Hepatocyte (in vitro differentiated cells): ENCODE measurements around the gene PDLIM5. TPM values are rescaled to one million over a fixed set of nuclear protein-coding genes. Genes with fewer than 3 reads are reported as not detected.
A peak's percentile ranks its signal among the peaks of the same experiment; 100 is the strongest.
"Not testable (repeated sequence)": the region's sequence is repeated elsewhere in the genome, so short reads cannot be mapped to it uniquely, and the experiment has no call there.

Experiments used
- DNase-seq: peaks from one replicate; pipeline ENCODE4 v3.0.0-alpha.2; 2016; ENCODE audit warnings: low spot score
- H2AFZ ChIP-seq: fragments of 200-600 bp; sonication (generic); 2 replicates; pipeline ENCODE4 v1.6.0; 2016; ENCODE audit warnings: antibody characterized with exemption, mild to moderate bottlenecking
- H3K27ac ChIP-seq: fragments of 200-600 bp; sonication (generic); 2 replicates; pipeline ENCODE4 v1.5.1; 2016; ENCODE audit warnings: mild to moderate bottlenecking
- H3K27me3 ChIP-seq: fragments of 200-600 bp; sonication (generic); 2 replicates; pipeline ENCODE4 v1.6.1; 2016
- H3K36me3 ChIP-seq: fragments of 200-600 bp; sonication (generic); replicated peaks from 2 replicates; pipeline ENCODE4 v1.5.1; 2016; ENCODE audit warnings: low read depth; ENCODE audit not compliant: insufficient read depth
- H3K4me1 ChIP-seq: fragments of 200-600 bp; sonication (generic); 2 replicates; pipeline ENCODE4 v1.5.1; 2016; ENCODE audit warnings: mild to moderate bottlenecking, moderate library complexity; ENCODE audit not compliant: insufficient read depth
- H3K4me2 ChIP-seq: fragments of 200-600 bp; sonication (generic); 2 replicates; pipeline ENCODE4 v1.6.0; 2016
- H3K4me3 ChIP-seq: fragments of 200-600 bp; sonication (generic); 2 replicates; pipeline ENCODE4 v1.5.1; 2016; ENCODE audit warnings: mild to moderate bottlenecking
- H3K79me2 ChIP-seq: fragments of 200-600 bp; sonication (generic); 2 replicates; pipeline ENCODE4 v1.6.0; 2017; ENCODE audit warnings: mild to moderate bottlenecking
- H3K9me2 ChIP-seq: fragments of 200-600 bp; sonication (generic); replicated peaks from 2 replicates; pipeline ENCODE4 v1.6.0; 2017; ENCODE audit warnings: mild to moderate bottlenecking; ENCODE audit not compliant: insufficient read depth
- H3K9me3 ChIP-seq: fragments of 200-600 bp; sonication (generic); 2 replicates; pipeline ENCODE4 v1.5.1; 2016; ENCODE audit warnings: low read depth, mild to moderate bottlenecking
- H4K20me1 ChIP-seq: fragments of 200-600 bp; sonication (generic); 2 replicates; pipeline ENCODE4 v1.6.0; 2016; ENCODE audit warnings: mild to moderate bottlenecking; ENCODE audit not compliant: insufficient read depth, poor library complexity, severe bottlenecking
- EZH2 ChIP-seq: fragments of 200-600 bp; sonication (generic); IDR thresholded peaks from 2 replicates; pipeline ENCODE4 v1.6.1; 2016; ENCODE audit warnings: antibody characterized with exemption, mild to moderate bottlenecking, borderline replicate concordance
- EZH2phosphoT487 ChIP-seq: fragments of 200-600 bp; sonication (generic); IDR thresholded peaks from one replicate; pipeline ENCODE4 v1.6.1; 2018; ENCODE audit warnings: antibody characterized with exemption, mild to moderate bottlenecking, low read depth, moderate library complexity; ENCODE audit not compliant: unreplicated experiment, severe bottlenecking
- WGBS: methylation state at CpG from one replicate; pipeline ENCODE4 v1.1.6; 2016; ENCODE audit warnings: low lambda C conversion rate; ENCODE audit errors: missing lambda C conversion rate; 5-methylcytosine and 5-hydroxymethylcytosine counted together
- polyA plus RNA-seq: library from polyadenylated mRNA; unstranded; fragments of >200 nt; fragmentation: Nextera tagmentation; extraction: Ambion mirVana; gene quantifications from 2 replicates; pipeline ENCODE4 v1.2.1, GENCODE V29; 2016
- total RNA-seq: library from RNA; depleted of rRNA; stranded (reverse); fragments of >200 nt; gene quantifications from 2 replicates; pipeline ENCODE4 v1.2.3, GENCODE V29; 2014
- TF ChIP-seq, protein P1 (sequence below): fragments of 200-600 bp; sonication (generic); IDR thresholded peaks from 2 replicates; pipeline ENCODE4 v1.5.1; 2016; ENCODE audit warnings: antibody characterized with exemption, mild to moderate bottlenecking; ENCODE audit not compliant: poor library complexity

PDLIM5 gene, protein sequence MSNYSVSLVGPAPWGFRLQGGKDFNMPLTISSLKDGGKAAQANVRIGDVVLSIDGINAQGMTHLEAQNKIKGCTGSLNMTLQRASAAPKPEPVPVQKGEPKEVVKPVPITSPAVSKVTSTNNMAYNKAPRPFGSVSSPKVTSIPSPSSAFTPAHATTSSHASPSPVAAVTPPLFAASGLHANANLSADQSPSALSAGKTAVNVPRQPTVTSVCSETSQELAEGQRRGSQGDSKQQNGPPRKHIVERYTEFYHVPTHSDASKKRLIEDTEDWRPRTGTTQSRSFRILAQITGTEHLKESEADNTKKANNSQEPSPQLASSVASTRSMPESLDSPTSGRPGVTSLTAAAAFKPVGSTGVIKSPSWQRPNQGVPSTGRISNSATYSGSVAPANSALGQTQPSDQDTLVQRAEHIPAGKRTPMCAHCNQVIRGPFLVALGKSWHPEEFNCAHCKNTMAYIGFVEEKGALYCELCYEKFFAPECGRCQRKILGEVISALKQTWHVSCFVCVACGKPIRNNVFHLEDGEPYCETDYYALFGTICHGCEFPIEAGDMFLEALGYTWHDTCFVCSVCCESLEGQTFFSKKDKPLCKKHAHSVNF
- total RNA-seq = 121 and 122 TPM in 2 replicates
- polyA plus RNA-seq = 88.7 and 97.1 TPM in 2 replicates

DNA sequence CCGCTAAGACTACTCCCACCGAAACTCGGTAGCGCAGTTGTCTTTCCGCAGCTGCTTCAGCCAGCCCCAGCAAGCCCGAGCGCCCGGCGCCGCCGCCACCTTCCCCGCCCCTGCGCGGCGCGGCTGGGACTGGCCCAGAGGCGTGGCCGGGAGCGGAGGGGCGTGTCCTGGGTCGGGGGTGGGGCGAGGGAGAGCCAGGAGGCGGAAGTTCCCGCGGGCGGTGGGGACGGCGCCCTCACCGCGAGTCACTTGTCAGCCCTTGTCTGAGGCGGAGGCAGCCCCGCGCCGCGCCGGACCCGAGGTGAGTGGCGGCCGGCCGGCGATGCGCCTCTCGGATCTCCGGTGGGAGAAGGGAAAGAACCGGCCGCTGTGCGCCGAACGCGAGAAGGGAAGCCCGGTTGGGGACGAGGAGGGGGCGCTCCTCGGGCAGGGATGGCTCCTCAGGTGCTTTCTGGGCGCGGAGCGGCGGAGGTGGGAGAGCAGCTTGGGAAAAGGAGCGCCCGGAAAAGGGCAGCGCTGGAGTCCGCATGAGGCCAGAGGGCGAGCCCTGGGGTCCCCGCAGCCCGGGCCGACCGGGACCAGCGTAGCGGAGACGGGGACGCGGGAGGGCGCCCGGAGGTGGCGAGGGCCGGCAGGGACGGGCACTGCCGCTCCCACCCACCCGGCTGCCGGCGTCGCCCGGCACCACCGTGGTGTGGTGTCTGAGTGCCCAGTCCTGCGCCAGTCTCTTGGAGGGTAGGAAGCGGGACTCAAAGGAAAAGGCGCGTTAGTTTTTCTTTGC, at the start of gene PDLIM5:
TSS of gene PDLIM5 (plus strand) at position 248 of the 781 bp plus-strand sequence. CDS start 3,347 bp downstream, outside the sequence.
- TF ChIP-seq EZH2 (no peak), EZH2phosphoT487 (no peak)
- TF ChIP-seq, protein P1, sequence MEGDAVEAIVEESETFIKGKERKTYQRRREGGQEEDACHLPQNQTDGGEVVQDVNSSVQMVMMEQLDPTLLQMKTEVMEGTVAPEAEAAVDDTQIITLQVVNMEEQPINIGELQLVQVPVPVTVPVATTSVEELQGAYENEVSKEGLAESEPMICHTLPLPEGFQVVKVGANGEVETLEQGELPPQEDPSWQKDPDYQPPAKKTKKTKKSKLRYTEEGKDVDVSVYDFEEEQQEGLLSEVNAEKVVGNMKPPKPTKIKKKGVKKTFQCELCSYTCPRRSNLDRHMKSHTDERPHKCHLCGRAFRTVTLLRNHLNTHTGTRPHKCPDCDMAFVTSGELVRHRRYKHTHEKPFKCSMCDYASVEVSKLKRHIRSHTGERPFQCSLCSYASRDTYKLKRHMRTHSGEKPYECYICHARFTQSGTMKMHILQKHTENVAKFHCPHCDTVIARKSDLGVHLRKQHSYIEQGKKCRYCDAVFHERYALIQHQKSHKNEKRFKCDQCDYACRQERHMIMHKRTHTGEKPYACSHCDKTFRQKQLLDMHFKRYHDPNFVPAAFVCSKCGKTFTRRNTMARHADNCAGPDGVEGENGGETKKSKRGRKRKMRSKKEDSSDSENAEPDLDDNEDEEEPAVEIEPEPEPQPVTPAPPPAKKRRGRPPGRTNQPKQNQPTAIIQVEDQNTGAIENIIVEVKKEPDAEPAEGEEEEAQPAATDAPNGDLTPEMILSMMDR = peak; percentile 5
- Histone ChIP-seq H3K36me3 (no peaks in the 10 kb centered on the region), H2AFZ (peak within 1 kb of the TSS; percentile 89), H3K27me3 (no peaks in the 10 kb centered on the region), H3K9me3 (no peaks in the 10 kb centered on the region), H3K4me3 (peak within 1 kb of the TSS; percentile 82), H3K4me1 (peaks cover 11% of the 10 kb centered on the region), H3K79me2 (peaks cover 43% of the 10 kb centered on the region), H3K9me2 (no peaks in the 10 kb centered on the region), H4K20me1 (no peaks in the 10 kb centered on the region), H3K4me2 (peak within 1 kb of the TSS; percentile 85), H3K27ac (peak within 1 kb of the TSS; percentile 97)
- DNase-seq = peak; percentile 96
- under 1% methylated on average over 53 of the region's 88 CpGs for WGBS

DNA sequence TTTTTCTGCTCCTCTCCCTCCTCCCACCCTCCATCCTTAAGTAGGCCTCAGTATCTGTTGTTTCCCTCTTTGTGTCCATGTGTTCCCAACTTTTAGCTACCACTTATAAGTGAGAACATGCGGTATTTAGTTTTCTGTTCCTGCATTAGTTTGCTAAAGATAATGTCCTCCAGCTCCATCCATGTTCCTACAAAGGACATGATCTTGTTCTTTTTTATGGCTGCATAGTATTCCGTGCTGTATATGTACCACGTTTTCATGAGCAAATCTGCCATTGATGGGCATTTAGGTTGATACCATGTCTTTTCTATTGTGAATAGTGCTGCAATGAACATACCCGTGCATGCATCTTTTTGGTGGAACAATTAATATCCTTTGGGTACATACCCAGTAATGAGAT, 49.3 kb upstream of the PDLIM5 start:
- not testable (repeated sequence) for H3K9me2 ChIP-seq, H3K9me3 ChIP-seq, H3K4me3 ChIP-seq, H3K27ac ChIP-seq, H3K4me1 ChIP-seq, H3K79me2 ChIP-seq, H2AFZ ChIP-seq, H3K27me3 ChIP-seq, DNase-seq, H3K4me2 ChIP-seq, H3K36me3 ChIP-seq, H4K20me1 ChIP-seq
- 94% methylated on average over 4 of the region's 4 CpGs for WGBS

DNA sequence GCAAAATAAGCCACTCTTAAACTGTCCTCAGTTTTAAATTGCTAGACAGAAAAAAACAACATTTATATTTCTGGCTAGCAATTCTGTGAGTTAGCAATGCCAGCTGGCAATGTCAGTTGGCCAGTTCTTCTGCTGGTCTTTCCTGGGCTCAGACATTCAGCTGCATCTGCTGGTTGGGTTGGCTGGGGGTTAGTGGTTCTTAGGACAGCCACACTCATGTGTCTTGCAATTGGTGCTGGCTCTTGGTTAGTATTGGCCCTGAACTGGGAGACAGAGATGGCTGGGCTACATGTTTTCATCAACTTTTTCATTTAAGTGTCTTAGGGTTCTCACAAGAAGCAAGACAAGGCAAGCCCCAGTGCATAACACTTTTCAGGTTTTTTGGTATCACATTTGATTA, 48.0 kb upstream of the PDLIM5 start:
- H3K27me3 ChIP-seq = no peaks in the 10 kb centered on the region
- no peaks in the 10 kb centered on the region for H3K36me3 ChIP-seq
- H3K4me2 ChIP-seq = no peak overlapping the region
- TF ChIP-seq, protein P1 = no peak
- no peaks in the 10 kb centered on the region for H3K9me3 ChIP-seq
- no peaks in the 10 kb centered on the region for H3K9me2 ChIP-seq
- no peaks in the 10 kb centered on the region for H3K79me2 ChIP-seq
- no peak overlapping the region for H3K27ac ChIP-seq
- H3K4me1 ChIP-seq = peaks cover 6% of the 10 kb centered on the region
- H3K4me3 ChIP-seq = no peak overlapping the region
- H4K20me1 ChIP-seq = no peaks in the 10 kb centered on the region
- H2AFZ ChIP-seq = no peak overlapping the region
- no peak for DNase-seq
